ENCODE measurements around the gene RIPOR3. TPM values are rescaled to one million over a fixed set of nuclear protein-coding genes. Genes with fewer than 3 reads are reported as not detected.

The RIPOR3 gene
- polyA plus RNA-seq, 1 of the 3 experiments (the other 2 are of a cell fraction), result 1.2 TPM

DNA sequence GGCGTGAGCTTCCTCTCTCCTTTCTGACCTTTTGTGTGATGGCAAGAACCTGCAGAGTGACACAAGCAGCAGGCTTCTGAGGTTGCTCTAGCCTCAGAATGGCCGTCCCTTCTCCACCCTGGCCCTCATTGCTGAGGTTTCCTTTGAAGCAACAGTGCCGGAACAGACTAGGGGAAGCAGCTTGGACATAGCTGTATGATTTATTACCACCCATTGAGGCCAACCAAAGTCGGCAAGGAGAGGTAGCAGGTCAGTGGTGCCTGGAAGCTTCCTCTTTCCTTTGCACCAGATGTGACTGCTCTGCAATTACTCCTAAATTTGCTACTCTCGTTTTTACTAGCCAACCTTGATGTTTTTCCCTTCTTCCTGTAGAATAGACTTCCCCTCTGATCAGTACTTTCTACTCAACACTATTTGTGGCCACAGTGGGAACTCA is 149.7 kb downstream of the RIPOR3 start:
- WGBS (ENCODE audit: low lambda C conversion rate), result 95% methylated on average over 4 of the region's 5 CpGs
- Histone ChIP-seq H3K9me3 (no peaks in the 10 kb centered on the region), H3K9me2 (no peaks in the 10 kb centered on the region), H3K36me3 (replicated peaks in 1 of 2; ENCODE audit: control insufficient read depth in 1 of 2, insufficient read depth in 2 of 2, low read length in 1 of 2) (peaks cover 0 to 3% of the 10 kb centered on the region in 2 experiments), H3K27me3 (ENCODE audit: insufficient read depth) (no peaks in the 10 kb centered on the region), H2AFZ (ENCODE audit: low read depth) (no peak overlapping the region), H3K27ac (ENCODE audit: low read depth in 2 of 2, low read length in 1 of 2) (peak overlapping the region; percentile 60 to 68; a peak in 3 of 4 replicates), H3F3A (replicated peaks; ENCODE audit: insufficient read depth) (peaks cover 18% of the 10 kb centered on the region), H3K4me1 (ENCODE audit: control insufficient read depth in 1 of 2, insufficient read depth in 2 of 2, low read depth in 1 of 2, low read length in 1 of 2) (peaks cover 4 to 16% of the 10 kb centered on the region in 2 experiments), H3K4me2 (peak overlapping the region; percentile 46; the same call in 1 of the 2 replicates), H3K79me2 (ENCODE audit: insufficient read depth) (peaks cover 95% of the 10 kb centered on the region), H4K20me1 (ENCODE audit: insufficient read depth) (peaks cover 14% of the 10 kb centered on the region), H3K9ac (no peak overlapping the region), H3K4me3 (ENCODE audit: low read depth in 2 of 2, low read length in 1 of 2) (0 out of 4 replicates have a peak overlapping the region, but pooled peaks of 1 of the 2 experiments have one; percentile 6)
- no peak for DNase-seq
- ChIA-PET POLR2A (no interaction called here), CTCF (interaction anchor here (1.2 kb wide), 1 partner anchor 356 kb away, joined by 3 read pairs; no protein-coding TSS in a partner anchor)
- TF ChIP-seq, protein P1, sequence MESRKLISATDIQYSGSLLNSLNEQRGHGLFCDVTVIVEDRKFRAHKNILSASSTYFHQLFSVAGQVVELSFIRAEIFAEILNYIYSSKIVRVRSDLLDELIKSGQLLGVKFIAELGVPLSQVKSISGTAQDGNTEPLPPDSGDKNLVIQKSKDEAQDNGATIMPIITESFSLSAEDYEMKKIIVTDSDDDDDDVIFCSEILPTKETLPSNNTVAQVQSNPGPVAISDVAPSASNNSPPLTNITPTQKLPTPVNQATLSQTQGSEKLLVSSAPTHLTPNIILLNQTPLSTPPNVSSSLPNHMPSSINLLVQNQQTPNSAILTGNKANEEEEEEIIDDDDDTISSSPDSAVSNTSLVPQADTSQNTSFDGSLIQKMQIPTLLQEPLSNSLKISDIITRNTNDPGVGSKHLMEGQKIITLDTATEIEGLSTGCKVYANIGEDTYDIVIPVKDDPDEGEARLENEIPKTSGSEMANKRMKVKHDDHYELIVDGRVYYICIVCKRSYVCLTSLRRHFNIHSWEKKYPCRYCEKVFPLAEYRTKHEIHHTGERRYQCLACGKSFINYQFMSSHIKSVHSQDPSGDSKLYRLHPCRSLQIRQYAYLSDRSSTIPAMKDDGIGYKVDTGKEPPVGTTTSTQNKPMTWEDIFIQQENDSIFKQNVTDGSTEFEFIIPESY (IDR thresholded peaks at IDR 0.05; ENCODE audit: borderline replicate concordance, low read depth), result no peak
- no peak for TF ChIP-seq TCF12 (IDR thresholded peaks at IDR 0.05)
- no peak for TF ChIP-seq EZH2phosphoT487 (IDR thresholded peaks at IDR 0.05; ENCODE audit: borderline replicate concordance, low read depth)
- TF ChIP-seq CHD2 (IDR thresholded peaks at IDR 0.05; ENCODE audit: low read length, partially characterized antibody), result no peak
- TF ChIP-seq, protein P2, sequence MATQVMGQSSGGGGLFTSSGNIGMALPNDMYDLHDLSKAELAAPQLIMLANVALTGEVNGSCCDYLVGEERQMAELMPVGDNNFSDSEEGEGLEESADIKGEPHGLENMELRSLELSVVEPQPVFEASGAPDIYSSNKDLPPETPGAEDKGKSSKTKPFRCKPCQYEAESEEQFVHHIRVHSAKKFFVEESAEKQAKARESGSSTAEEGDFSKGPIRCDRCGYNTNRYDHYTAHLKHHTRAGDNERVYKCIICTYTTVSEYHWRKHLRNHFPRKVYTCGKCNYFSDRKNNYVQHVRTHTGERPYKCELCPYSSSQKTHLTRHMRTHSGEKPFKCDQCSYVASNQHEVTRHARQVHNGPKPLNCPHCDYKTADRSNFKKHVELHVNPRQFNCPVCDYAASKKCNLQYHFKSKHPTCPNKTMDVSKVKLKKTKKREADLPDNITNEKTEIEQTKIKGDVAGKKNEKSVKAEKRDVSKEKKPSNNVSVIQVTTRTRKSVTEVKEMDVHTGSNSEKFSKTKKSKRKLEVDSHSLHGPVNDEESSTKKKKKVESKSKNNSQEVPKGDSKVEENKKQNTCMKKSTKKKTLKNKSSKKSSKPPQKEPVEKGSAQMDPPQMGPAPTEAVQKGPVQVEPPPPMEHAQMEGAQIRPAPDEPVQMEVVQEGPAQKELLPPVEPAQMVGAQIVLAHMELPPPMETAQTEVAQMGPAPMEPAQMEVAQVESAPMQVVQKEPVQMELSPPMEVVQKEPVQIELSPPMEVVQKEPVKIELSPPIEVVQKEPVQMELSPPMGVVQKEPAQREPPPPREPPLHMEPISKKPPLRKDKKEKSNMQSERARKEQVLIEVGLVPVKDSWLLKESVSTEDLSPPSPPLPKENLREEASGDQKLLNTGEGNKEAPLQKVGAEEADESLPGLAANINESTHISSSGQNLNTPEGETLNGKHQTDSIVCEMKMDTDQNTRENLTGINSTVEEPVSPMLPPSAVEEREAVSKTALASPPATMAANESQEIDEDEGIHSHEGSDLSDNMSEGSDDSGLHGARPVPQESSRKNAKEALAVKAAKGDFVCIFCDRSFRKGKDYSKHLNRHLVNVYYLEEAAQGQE (IDR thresholded peaks at IDR 0.05; ENCODE audit: low read depth, low read length), result no peak
- TF ChIP-seq EP300 (IDR thresholded peaks at IDR 0.05; ENCODE audit: borderline replicate concordance in 1 of 2, low read depth in 1 of 2, low read length in 1 of 2), result no peak
- no peak for TF ChIP-seq RXRA (IDR thresholded peaks at IDR 0.05; ENCODE audit: borderline replicate concordance, low read depth)
- TF ChIP-seq SIN3A (IDR thresholded peaks at IDR 0.05; ENCODE audit: borderline replicate concordance, low read depth, low read length), result no peak
- TF ChIP-seq, protein P3, sequence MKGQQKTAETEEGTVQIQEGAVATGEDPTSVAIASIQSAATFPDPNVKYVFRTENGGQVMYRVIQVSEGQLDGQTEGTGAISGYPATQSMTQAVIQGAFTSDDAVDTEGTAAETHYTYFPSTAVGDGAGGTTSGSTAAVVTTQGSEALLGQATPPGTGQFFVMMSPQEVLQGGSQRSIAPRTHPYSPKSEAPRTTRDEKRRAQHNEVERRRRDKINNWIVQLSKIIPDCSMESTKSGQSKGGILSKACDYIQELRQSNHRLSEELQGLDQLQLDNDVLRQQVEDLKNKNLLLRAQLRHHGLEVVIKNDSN (IDR thresholded peaks at IDR 0.05; ENCODE audit: borderline replicate concordance, low read depth), result no peak
- TF ChIP-seq FOXM1 (IDR thresholded peaks at IDR 0.05; ENCODE audit: low read depth), result no peak
- TF ChIP-seq, protein P4, sequence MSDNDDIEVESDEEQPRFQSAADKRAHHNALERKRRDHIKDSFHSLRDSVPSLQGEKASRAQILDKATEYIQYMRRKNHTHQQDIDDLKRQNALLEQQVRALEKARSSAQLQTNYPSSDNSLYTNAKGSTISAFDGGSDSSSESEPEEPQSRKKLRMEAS (IDR thresholded peaks at IDR 0.05; ENCODE audit: low read depth), result no peak
- TF ChIP-seq RAD21 (IDR thresholded peaks at IDR 0.05; ENCODE audit: low read length), result no peak
- no peak for TF ChIP-seq GABPA (IDR thresholded peaks at IDR 0.05; ENCODE audit: low read depth)
- TF ChIP-seq JUND (IDR thresholded peaks at IDR 0.05), result no peak
- no peak for TF ChIP-seq ELF1 (IDR thresholded peaks at IDR 0.05)
- no peak for TF ChIP-seq FOSL2 (IDR thresholded peaks at IDR 0.05; ENCODE audit: borderline replicate concordance, low read depth)

Measured in SK-N-SH (cell line).